Ascending aorta (tissue), 2 donors: ENCODE results near the gene EIF4G3. TPM values are rescaled to one million over a fixed set of nuclear protein-coding genes. Genes with fewer than 3 reads are reported as not detected.
"Not testable (repeated sequence)": the region's sequence is repeated elsewhere in the genome, so short reads cannot be mapped to it uniquely, and the experiment has no call there.

ENCODE experiments used
- DNase-seq, 2 donors: peaks; one replicate each; pipeline ENCODE4 v3.0.0-alpha.2; 2019; ENCODE audit warnings: low spot score in 2 of 2
- H3K27ac ChIP-seq, 2 donors: fragments of 200-600 bp; sonication (generic); one replicate each; pipeline ENCODE4 v1.5.1; 2016 to 2017; ENCODE audit warnings: mild to moderate bottlenecking in 1 of 2
- H3K27me3 ChIP-seq: fragments of 200-600 bp; sonication (generic); one replicate; pipeline ENCODE4 v1.5.1; 2017
- H3K36me3 ChIP-seq, 2 donors: fragments of 200-600 bp; sonication (generic); one replicate each; pipeline ENCODE4 v1.5.1; 2016
- H3K4me1 ChIP-seq, 2 donors: fragments of 200-600 bp; sonication (generic); one replicate each; pipeline ENCODE4 v1.5.1; 2016 to 2017; ENCODE audit warnings: mild to moderate bottlenecking in 1 of 2
- H3K4me3 ChIP-seq, 2 donors: fragments of 200-600 bp; sonication (generic); one replicate each; pipeline ENCODE4 v1.5.1; 2016 to 2017; ENCODE audit warnings: mild to moderate bottlenecking in 1 of 2
- H3K9me3 ChIP-seq, 2 donors: fragments of 200-600 bp; sonication (generic); one replicate each; pipeline ENCODE4 v1.5.1; 2016
- CTCF ChIP-seq, 3 experiments: fragments of 200-600 bp in 2 of 3; fragments of 450-650 bp in 1 of 3; sonication (generic) in 2 of 3; IDR thresholded peaks; one replicate each; pipeline ENCODE4 v1.5.1; 2016 to 2019; ENCODE audit warnings: antibody characterized with exemption in 3 of 3, mild to moderate bottlenecking in 1 of 3, moderate library complexity in 1 of 3
- intact Hi-C: fragments of 100-400 bp; cut with DNase I; formaldehyde crosslinking; loops from one replicate; pipeline ENCODE4 v1.15.1; 2023
- total RNA-seq: library from RNA; depleted of rRNA; stranded (reverse); fragments of >200 nt; gene quantifications from one replicate; pipeline ENCODE4 v1.1.0, GENCODE V29; 2016

The EIF4G3 gene
- total RNA-seq, 1 donor from 2014 or later = 33.7 TPM

DNA sequence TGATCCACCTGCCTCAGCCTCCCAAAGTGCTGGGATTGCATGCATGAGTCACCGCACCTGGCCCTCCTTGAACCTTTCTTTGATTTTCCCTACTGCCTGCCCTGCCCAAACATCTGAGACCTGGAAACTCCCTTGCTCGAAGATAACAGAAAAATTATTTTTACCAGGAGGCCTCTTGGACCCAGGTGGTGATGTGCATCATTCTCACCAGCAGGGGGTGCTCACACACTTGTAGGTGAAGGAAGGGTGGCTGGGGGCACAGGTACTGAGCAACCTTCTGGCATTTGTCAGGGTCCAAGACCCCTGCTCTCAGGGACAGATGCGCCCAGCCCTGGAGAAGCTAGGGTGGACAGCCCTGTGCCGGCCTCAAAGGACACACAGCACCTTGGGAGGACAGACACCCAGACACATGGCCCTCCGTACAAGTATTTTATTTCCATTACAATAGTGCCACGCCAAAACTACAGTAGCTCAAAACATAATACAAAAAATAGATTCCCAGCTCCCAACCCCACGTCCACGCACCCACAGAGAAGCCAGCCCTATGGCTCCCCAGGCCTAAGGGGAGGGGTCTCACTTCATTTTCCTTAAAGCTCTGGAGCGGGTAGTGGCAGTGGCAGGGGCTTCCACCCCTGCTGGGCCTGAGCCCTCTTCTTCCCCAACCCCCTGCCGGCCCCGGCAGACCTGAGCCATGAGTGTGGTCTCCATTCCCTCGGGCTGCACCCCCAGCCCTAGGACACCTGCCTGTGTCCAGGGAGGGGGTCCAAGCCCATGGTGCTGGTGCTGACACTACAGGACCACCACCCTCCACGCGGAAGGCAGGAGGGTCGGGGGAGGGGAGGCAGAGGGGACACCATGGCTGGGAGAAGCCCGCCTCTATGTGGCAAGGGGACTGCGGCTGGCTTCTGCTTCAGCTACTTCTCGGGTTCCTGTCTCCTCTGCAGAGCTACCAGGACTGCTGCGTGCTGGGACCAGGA lies 40.4 kb upstream of the EIF4G3 start:
- H3K4me3 ChIP-seq = no peak overlapping the region
- DNase-seq = peak in 1 of 2 donors; percentile 73
- H3K9me3 ChIP-seq = no peaks in the 10 kb centered on the region
- H3K27me3 ChIP-seq = no peaks in the 10 kb centered on the region
- H3K4me1 ChIP-seq = no peaks in the 10 kb centered on the region
- H3K27ac ChIP-seq = no peak overlapping the region
- TF ChIP-seq CTCF (IDR thresholded peaks at IDR 0.05) = peak; percentile 30 to 73 (median 73)
- peaks cover 36 to 50% of the 10 kb centered on the region in 2 donors for H3K36me3 ChIP-seq
- intact Hi-C loops = loop anchor here (5.0 kb wide), 1 partner anchor 150 kb away; no protein-coding TSS in a partner anchor

DNA sequence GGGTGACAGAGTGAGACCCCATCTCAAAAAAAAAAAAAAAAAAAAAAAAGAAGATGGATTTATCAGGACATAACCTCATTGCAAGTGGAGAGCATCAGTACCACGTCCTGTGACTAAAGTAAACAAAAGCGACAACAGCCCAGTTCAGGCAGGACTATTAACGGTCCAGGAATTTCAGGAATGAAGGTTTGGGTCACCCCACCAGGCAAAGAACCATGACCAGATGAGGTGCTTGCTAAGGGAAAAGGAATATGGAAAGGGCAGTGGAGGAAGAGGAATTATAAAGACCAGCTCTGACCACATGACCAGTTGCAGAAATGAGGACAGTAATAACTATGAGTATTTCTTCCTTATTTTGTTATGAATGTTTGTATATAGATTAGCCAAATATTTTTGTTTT lies 35.4 kb upstream of the EIF4G3 start:
- intact Hi-C loops = no loop called here
- Histone ChIP-seq H3K27me3 (no peaks in the 10 kb centered on the region), H3K9me3 (no peaks in the 10 kb centered on the region), H3K36me3 (peaks cover 0 to 4% of the 10 kb centered on the region in 2 donors), H3K27ac (no peak overlapping the region), H3K4me1 (no peaks in the 10 kb centered on the region), H3K4me3 (no peak overlapping the region)
- no peak for DNase-seq
- no peak for TF ChIP-seq CTCF (IDR thresholded peaks at IDR 0.05)

DNA sequence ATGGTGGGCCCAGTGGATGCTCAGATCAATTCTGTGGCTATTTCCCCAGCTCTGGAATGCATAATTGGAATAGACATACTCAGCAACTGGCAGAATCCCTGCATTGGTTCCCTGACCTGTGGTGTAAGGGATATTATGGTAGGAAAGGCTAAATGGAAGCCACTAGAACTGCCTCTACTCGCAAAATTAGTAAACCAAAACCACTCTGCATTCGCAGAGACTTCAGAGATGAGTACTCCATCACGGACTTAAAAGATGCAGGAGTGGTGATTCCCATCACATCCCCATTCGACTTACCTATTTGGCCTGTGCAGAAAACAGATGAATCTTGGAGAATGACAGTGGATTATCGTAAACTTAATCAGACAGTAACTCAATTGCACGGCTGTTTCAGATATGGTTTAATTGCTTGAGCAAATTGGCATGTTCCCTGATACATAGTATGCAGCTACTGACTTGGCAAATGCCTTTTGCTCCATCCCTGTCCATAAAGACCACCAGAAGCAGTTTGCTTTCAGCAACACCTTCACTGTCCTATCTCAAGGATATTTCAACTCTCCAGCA lies 31.5 kb upstream of the EIF4G3 start:
- H3K4me1 ChIP-seq, DNase-seq, H3K4me3 ChIP-seq, H3K27ac ChIP-seq, H3K27me3 ChIP-seq, intact Hi-C loops, H3K36me3 ChIP-seq, H3K9me3 ChIP-seq: not testable (repeated sequence)

DNA sequence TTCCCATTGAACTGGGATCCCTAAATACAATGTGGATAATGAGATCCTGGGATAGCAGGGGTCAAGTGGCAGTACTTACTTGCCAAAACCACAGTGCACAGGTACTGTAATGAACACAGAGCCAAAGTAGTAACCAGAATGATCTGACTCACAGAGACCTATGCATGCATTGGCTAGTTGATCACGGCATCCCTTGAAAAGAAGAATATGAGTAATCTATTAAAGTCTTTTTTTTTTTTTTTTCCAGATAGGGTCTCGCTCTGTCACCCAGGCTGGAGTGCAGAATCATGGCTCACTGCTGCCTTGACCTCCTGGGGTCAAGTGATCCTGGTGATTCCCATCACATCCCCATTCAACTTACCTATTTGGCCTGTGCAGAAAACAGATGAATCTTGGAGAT lies 29.4 kb upstream of the EIF4G3 start:
- DNase-seq = no peak
- intact Hi-C loops = no loop called here

GRCh38 chr1:21205416-21205815 lies 28.7 kb upstream of the EIF4G3 start:
- H3K36me3 ChIP-seq = no peaks in the 10 kb centered on the region
- no peaks in the 10 kb centered on the region for H3K9me3 ChIP-seq
- H3K4me1 ChIP-seq = no peaks in the 10 kb centered on the region
- H3K4me3 ChIP-seq = no peak overlapping the region
- DNase-seq = no peak
- H3K27me3 ChIP-seq = no peaks in the 10 kb centered on the region
- no peak for TF ChIP-seq CTCF (IDR thresholded peaks at IDR 0.05)
- intact Hi-C loops = no loop called here
- no peak overlapping the region for H3K27ac ChIP-seq

More for the DNA sequence above, 29.4 kb upstream of the EIF4G3 start:
- no peak for TF ChIP-seq CTCF (IDR thresholded peaks at IDR 0.05)
- Histone ChIP-seq H3K4me1 (no peaks in the 10 kb centered on the region), H3K9me3 (no peaks in the 10 kb centered on the region), H3K36me3 (no peaks in the 10 kb centered on the region), H3K27me3 (no peaks in the 10 kb centered on the region), H3K27ac (no peak overlapping the region), H3K4me3 (no peak overlapping the region)

- Histone ChIP-seq H3K27me3 (no peaks in the 10 kb centered on the region), H3K27ac (no peak overlapping the region), H3K9me3 (no peaks in the 10 kb centered on the region), H3K4me3 (no peak overlapping the region), H3K4me1 (no peaks in the 10 kb centered on the region), H3K36me3 (no peaks in the 10 kb centered on the region)
- intact Hi-C loops = no loop called here
- TF ChIP-seq CTCF (IDR thresholded peaks at IDR 0.05) = no peak
- no peak for DNase-seq
Observed at GRCh38 chr1:21201650-21202049, 25.0 kb upstream of the EIF4G3 start.

DNA sequence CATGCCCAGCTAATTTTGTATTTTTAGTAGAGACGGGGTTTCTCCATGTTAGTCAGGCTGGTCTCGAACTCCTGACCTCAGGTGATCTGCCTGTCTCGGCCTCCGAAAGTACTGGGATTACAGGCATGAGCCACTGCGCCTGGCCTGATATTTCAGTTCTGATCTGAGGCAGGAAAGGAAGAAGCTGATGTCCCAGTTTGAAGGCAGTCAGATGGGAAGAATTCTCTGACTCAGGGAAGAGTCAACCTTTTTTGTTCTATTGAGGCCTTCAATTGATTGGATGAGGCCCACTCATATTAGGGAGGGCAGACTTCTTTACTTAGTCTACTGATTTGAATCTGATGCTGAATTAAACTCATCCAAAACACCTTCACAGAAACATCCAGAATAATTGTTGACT lies 24.5 kb upstream of the EIF4G3 start:
- intact Hi-C loops, H3K4me1 ChIP-seq, DNase-seq: not testable (repeated sequence)

More for the DNA sequence above, 24.5 kb upstream of the EIF4G3 start:
- not testable (repeated sequence) for H3K27ac ChIP-seq, H3K36me3 ChIP-seq, H3K9me3 ChIP-seq, H3K4me3 ChIP-seq, H3K27me3 ChIP-seq
